ENCODE results near the gene CCNE1. TPM values are rescaled to one million over a fixed set of nuclear protein-coding genes. Genes with fewer than 3 reads are reported as not detected.

Gene CCNE1
- total RNA-seq, 4 donors from 2014 or later: 1.5 to 5.0 (median 2.9) TPM

DNA sequence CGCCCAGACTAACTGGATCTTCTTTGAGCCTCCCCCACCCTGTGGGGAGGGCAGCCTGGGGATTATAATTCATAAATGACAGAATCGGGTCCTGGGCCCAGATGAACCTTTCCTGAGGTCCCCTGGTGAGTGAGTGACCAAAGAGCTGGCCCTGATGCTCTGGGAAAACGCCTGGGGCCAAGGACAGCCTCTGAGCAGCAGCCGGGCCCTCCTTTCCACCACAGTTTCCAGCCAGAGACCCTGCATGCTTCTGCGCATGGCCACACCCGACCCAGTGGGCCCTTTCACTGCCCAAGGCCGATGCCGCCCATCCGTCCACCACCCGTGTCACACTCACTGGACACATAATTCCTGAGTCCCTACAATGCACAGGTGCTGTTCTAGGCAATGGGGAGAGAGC lies 43.6 kb upstream of the CCNE1 start:
- Histone ChIP-seq H3K9me3 (no peaks in the 10 kb centered on the region), H3K4me1 (peaks cover 0 to 6% (median 0%) of the 10 kb centered on the region in 3 donors), H3K4me3 (no peak overlapping the region), H3K27ac (no peak overlapping the region), H3K27me3 (peaks cover 5% of the 10 kb centered on the region), H3K36me3 (no peaks in the 10 kb centered on the region)
- whole genome bisulfite sequencing, 2 donors (ENCODE audit: low coverage in 1 of 2): no CpG with 5 or more reads among the region's 10 CpGs
- no peak for ATAC-seq
- TF ChIP-seq EP300 (IDR thresholded peaks at IDR 0.05) (no peak), POLR2AphosphoS5 (IDR thresholded peaks at IDR 0.05) (no peak), POLR2A (IDR thresholded peaks at IDR 0.05) (no peak)
- TF ChIP-seq, protein P1, sequence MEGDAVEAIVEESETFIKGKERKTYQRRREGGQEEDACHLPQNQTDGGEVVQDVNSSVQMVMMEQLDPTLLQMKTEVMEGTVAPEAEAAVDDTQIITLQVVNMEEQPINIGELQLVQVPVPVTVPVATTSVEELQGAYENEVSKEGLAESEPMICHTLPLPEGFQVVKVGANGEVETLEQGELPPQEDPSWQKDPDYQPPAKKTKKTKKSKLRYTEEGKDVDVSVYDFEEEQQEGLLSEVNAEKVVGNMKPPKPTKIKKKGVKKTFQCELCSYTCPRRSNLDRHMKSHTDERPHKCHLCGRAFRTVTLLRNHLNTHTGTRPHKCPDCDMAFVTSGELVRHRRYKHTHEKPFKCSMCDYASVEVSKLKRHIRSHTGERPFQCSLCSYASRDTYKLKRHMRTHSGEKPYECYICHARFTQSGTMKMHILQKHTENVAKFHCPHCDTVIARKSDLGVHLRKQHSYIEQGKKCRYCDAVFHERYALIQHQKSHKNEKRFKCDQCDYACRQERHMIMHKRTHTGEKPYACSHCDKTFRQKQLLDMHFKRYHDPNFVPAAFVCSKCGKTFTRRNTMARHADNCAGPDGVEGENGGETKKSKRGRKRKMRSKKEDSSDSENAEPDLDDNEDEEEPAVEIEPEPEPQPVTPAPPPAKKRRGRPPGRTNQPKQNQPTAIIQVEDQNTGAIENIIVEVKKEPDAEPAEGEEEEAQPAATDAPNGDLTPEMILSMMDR (IDR thresholded peaks at IDR 0.05): no peak

DNA sequence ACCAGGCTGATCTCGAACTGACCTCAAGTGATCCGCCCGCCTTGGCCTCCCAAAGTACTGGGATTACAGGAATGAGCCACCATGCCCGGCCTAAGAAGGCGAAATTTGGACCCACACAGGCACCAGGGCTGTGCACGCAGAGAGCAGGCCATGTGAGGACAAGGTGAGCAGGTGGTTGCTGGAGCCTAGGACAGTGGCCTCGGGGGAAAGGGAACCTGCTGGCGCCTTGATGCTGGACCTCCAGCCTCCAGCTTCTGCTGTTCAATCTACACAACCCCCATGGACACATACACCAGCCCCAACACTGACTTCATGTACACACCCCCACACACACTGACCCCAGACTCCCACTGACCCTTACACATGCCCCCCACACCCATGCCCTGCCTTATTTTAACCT lies 41.8 kb upstream of the CCNE1 start:
- no peaks in the 10 kb centered on the region for H3K27me3 ChIP-seq
- no peak overlapping the region for H3K4me3 ChIP-seq
- TF ChIP-seq, protein P1 (IDR thresholded peaks at IDR 0.05): no peak
- TF ChIP-seq POLR2A (IDR thresholded peaks at IDR 0.05) (no peak), POLR2AphosphoS5 (IDR thresholded peaks at IDR 0.05) (no peak), EP300 (IDR thresholded peaks at IDR 0.05) (no peak)
- no peaks in the 10 kb centered on the region for H3K36me3 ChIP-seq
- no peaks in the 10 kb centered on the region for H3K9me3 ChIP-seq
- WGBS, 2 donors (ENCODE audit: low coverage in 1 of 2): 67% methylated on average over 3 of the region's 8 CpGs; no CpG with 5 or more reads in 1 of the 2 donors
- H3K4me1 ChIP-seq: peaks cover 0 to 6% (median 0%) of the 10 kb centered on the region in 3 donors
- ATAC-seq: no peak
- no peak overlapping the region for H3K27ac ChIP-seq

DNA sequence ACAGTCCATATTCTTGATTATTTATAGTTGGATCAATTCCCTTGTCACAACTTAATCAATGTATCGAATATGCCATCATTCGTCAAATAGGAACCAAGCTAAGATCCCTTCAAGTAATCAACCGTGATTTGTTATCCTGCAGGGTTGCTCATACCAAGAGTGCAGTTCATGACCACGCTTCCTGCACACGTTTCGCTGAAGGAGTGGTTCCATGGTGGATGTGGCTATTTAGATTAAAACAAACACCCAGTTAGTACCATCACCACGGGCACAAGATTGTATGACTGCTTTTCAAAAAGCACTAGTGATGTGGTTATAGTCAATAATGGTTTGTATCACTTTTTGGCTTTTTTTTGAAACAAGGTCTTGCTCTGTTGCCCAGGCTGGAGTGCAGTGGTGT lies 41.1 kb upstream of the CCNE1 start:
- Histone ChIP-seq H3K4me1 (peaks cover 0 to 6% (median 0%) of the 10 kb centered on the region in 3 donors), H3K9me3 (no peaks in the 10 kb centered on the region), H3K36me3 (no peaks in the 10 kb centered on the region), H3K27ac (no peak overlapping the region), H3K27me3 (no peaks in the 10 kb centered on the region), H3K4me3 (no peak overlapping the region)
- no peak for ATAC-seq
- 88% methylated on average over 6 of the region's 7 CpGs for WGBS, 2 donors (ENCODE audit: low coverage in 1 of 2)
- TF ChIP-seq EP300 (IDR thresholded peaks at IDR 0.05): no peak
- TF ChIP-seq POLR2A (IDR thresholded peaks at IDR 0.05): no peak

DNA sequence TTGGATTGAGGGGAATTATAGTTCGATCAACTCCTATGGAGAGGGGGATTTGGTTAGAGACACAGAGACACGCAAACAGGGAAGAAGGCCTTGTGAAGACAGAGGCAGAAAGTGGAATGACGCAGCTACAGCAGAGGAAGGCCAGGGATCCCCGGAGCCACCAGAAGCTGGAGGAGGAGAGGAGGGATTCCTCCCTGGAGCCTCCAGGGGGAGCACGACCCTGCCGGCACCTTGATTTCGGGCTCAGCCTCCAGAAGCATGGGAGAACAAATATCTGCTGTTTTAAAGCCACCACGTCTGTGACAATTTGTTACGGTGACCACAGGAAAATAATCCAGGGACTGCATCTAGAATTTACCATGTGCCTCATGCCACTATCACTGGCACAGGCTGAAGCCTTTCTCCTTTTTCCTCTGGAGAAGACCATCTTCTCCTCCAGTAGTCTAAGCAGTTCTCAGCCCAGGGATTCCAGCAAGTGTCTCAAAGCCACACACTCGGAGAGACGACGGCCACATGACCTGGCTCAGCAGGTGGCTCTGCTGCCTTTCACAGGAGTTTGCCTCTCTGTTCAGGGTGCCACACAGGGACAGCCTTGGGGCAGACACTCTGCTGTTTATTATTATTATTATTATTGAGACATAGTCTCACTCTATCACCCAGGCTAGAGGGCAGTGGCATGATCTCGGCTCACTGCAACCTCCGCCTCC lies 39.9 kb upstream of the CCNE1 start:
- WGBS, 2 donors (ENCODE audit: low coverage in 1 of 2): 13 to 18% methylated on average over 8 to 14 of the region's 14 CpGs
- no peak overlapping the region for H3K4me3 ChIP-seq
- peaks cover 4% of the 10 kb centered on the region for H3K27me3 ChIP-seq
- peaks cover 0 to 6% (median 0%) of the 10 kb centered on the region in 3 donors for H3K4me1 ChIP-seq
- no peaks in the 10 kb centered on the region for H3K36me3 ChIP-seq
- ATAC-seq: peak; percentile 72
- no peaks in the 10 kb centered on the region for H3K9me3 ChIP-seq
- H3K27ac ChIP-seq: no peak overlapping the region
- no peak for TF ChIP-seq POLR2AphosphoS5 (IDR thresholded peaks at IDR 0.05)
- TF ChIP-seq, protein P1 (IDR thresholded peaks at IDR 0.05): peak in 3 of 4 experiments; percentile 47 to 82 (median 71)

DNA sequence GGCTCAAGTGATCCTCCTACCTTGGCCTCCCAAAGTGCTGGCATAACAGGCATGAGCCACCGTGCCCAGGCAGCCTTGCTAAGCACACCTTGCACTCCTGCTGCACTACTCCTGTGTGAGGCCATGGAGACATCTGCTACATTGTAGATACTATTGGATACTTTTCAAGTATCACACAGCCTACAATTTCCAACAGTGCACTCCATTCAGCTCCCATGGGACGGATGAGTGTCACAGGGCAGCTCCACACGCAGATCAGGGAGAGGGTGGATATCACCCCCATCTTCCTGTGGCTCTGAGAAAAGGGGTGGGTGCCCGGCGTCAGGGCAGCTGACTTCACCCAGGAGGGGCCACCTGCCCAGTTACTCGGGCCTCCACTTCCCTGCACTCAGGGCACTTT lies 39.1 kb upstream of the CCNE1 start:
- ATAC-seq: no peak
- H3K36me3 ChIP-seq: no peaks in the 10 kb centered on the region
- TF ChIP-seq POLR2AphosphoS5 (IDR thresholded peaks at IDR 0.05) (no peak), POLR2A (IDR thresholded peaks at IDR 0.05) (no peak), EP300 (IDR thresholded peaks at IDR 0.05) (no peak)
- TF ChIP-seq, protein P1 (IDR thresholded peaks at IDR 0.05): no peak

More for the DNA sequence above, 39.1 kb upstream of the CCNE1 start:
- H3K9me3 ChIP-seq: no peaks in the 10 kb centered on the region
- no peak overlapping the region for H3K27ac ChIP-seq
- 70% methylated on average over 2 of the region's 6 CpGs; no CpG with 5 or more reads in 1 of the 2 donors for whole genome bisulfite sequencing, 2 donors (ENCODE audit: low coverage in 1 of 2)
- H3K4me3 ChIP-seq: no peak overlapping the region
- H3K27me3 ChIP-seq: peaks cover 4% of the 10 kb centered on the region
- H3K4me1 ChIP-seq: peaks cover 0 to 6% (median 0%) of the 10 kb centered on the region in 3 donors

Data from gastroesophageal sphincter (tissue), 4 donors.